Measurements from ENCODE around the gene WSCD1. TPM values are rescaled to one million over a fixed set of nuclear protein-coding genes. Genes with fewer than 3 reads are reported as not detected.

WSCD1 gene
- total and polyA plus RNA-seq, 3 experiments from 2014 or later: 0.13 to 0.35 TPM; not detected in 1

DNA sequence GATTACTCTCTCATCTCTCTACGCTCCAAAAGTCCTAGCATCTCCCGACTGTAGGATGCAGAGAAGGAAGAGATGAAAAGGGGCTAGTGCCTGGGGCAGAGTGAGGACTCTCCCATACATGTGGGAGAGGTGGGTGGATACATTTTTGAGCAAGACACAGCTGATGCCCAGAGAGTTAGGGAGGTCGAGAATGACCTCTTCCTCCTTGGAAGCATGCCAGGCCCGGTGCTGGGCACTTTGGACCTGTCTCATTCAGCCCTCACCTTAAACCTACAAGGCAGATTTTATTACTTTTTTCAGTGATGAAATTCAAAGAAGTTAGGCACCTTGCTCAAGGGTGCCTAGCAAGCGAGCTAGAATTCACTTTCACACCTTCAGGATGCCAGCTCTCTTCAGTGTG, 38.2 kb downstream of the WSCD1 start:
- no peaks in the 10 kb centered on the region for H3K9me3 ChIP-seq (ENCODE audit: low read length)
- no peak for DNase-seq
- H3K9me3 Mint-ChIP-seq: peaks cover 0 to 2% (median 2%) of the 10 kb centered on the region in 5 donors
- no peak overlapping the region for H3K27ac Mint-ChIP-seq
- ChIA-PET POLR2A (no interaction called here), CTCF (no interaction called here)
- no peaks in the 10 kb centered on the region for H3K36me3 Mint-ChIP-seq
- no peak overlapping the region for H3K27ac ChIP-seq (ENCODE audit: low read depth, low read length)
- H3K4me1 Mint-ChIP-seq: no peaks in the 10 kb centered on the region
- peaks cover 11 to 44% of the 10 kb centered on the region in 2 donors for H3K27me3 Mint-ChIP-seq
- no peaks in the 10 kb centered on the region for H3K27me3 ChIP-seq (ENCODE audit: insufficient read depth, low read length, poor library complexity, severe bottlenecking)
- no peaks in the 10 kb centered on the region for H3K4me1 ChIP-seq (ENCODE audit: insufficient read depth, low read length)
- H3K4me3 ChIP-seq (ENCODE audit: low read length): no peak overlapping the region
- no peaks in the 10 kb centered on the region for H3K36me3 ChIP-seq (ENCODE audit: insufficient read depth, low read length)
- no peak overlapping the region for H3K4me3 Mint-ChIP-seq

DNA sequence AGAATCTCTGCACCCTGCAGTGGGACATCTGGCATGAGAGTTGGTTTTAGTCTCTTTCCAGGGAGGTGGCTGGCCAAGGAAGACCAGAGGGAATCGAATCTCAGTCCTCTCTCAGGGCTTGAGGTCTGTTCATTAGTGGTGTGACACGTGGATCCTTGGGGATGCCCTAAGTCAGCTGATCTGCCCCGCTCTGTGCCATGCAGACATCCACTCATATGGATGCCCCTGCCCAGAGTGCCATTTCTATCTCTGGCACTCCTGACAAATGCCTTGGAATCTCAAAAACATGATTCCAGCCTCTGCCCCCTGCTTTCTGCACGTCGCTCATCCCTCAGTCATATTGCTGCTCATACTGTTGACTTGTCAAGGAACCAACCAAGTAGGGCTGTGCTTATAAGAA, 38.8 kb downstream of the WSCD1 start:
- Mint-ChIP-seq H3K27ac (no peak overlapping the region), H3K27me3 (peaks cover 11 to 41% of the 10 kb centered on the region in 2 donors), H3K36me3 (no peaks in the 10 kb centered on the region), H3K9me3 (peaks cover 0 to 2% (median 2%) of the 10 kb centered on the region in 5 donors), H3K4me1 (no peaks in the 10 kb centered on the region), H3K4me3 (no peak overlapping the region)
- Histone ChIP-seq H3K36me3 (ENCODE audit: insufficient read depth, low read length) (no peaks in the 10 kb centered on the region), H3K4me1 (ENCODE audit: insufficient read depth, low read length) (no peaks in the 10 kb centered on the region), H3K9me3 (ENCODE audit: low read length) (no peaks in the 10 kb centered on the region), H3K27ac (ENCODE audit: low read depth, low read length) (no peak overlapping the region), H3K27me3 (ENCODE audit: insufficient read depth, low read length, poor library complexity, severe bottlenecking) (no peaks in the 10 kb centered on the region), H3K4me3 (ENCODE audit: low read length) (no peak overlapping the region)
- no peak for DNase-seq
- ChIA-PET POLR2A (no interaction called here), CTCF (no interaction called here)

DNA sequence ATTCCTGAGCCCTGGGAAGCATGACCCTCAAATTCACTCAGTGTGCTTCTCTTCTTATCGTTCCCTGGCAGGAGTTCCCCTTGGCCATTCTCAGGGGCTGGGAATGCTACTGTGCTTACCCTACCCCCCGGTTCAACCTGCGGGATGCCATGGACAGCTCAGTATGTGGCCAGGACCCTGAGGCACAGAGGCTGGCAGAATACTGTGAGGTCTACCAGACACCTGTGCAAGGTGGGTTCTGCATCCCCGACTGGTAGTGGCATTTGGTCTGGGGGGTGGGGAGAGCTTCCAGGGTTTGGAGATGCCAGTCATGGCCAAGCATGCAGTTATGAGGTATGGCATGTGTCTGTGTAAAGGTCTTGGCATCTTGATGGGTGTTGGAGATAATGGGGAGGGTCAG, 39.4 kb downstream of the WSCD1 start:
- Histone ChIP-seq H3K27me3 (ENCODE audit: insufficient read depth, low read length, poor library complexity, severe bottlenecking) (no peaks in the 10 kb centered on the region), H3K4me1 (ENCODE audit: insufficient read depth, low read length) (no peaks in the 10 kb centered on the region), H3K27ac (ENCODE audit: low read depth, low read length) (no peak overlapping the region), H3K36me3 (ENCODE audit: insufficient read depth, low read length) (no peaks in the 10 kb centered on the region), H3K9me3 (ENCODE audit: low read length) (no peaks in the 10 kb centered on the region), H3K4me3 (ENCODE audit: low read length) (no peak overlapping the region)
- Mint-ChIP-seq H3K9me3 (peaks cover 0 to 2% (median 2%) of the 10 kb centered on the region in 5 donors), H3K27me3 (peaks cover 11 to 36% of the 10 kb centered on the region in 2 donors), H3K4me3 (no peak overlapping the region), H3K4me1 (no peaks in the 10 kb centered on the region), H3K36me3 (no peaks in the 10 kb centered on the region), H3K27ac (peak overlapping the region in 1 of 8 donors; percentile 21)
- ChIA-PET POLR2A (no interaction called here), CTCF (no interaction called here)
- DNase-seq: no peak

DNA sequence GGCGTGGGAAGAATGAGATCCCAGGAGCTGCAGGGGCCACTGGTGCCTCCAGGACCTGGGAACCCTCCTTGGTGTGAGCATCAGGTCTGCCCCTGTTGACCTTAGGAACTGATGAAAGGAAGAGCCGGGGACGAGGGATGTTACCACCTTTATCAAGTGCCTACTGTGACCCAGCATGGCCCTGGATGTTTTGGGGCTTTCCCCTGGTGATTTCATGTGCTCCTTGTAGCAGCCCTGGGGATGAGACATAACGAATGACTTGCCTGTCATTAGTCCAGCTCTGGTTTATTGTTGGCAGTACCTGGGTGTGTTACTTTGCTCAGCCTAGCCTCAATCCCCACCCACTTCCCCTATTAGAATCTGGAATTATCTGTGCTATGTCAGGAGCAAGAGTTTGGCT, 39.9 kb downstream of the WSCD1 start:
- no peaks in the 10 kb centered on the region for H3K4me1 Mint-ChIP-seq

DNA sequence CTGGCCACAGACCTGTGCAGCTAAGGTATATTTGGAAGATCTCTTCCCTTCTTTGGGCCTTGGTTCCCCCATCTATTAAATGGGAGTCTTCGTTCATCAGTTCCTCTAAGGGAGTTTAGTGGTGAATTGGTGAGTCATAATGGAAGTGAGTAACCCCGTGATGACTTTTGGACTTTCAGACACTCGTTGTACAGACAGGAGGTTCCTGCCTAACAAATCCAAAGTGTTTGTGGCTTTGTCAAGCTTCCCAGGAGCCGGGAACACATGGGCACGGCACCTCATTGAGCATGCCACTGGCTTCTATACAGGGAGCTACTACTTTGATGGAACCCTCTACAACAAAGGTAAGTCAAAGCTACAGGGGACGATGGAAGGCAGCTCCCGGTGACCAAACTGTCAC, 40.4 kb downstream of the WSCD1 start:
- Mint-ChIP-seq H3K9me3 (peaks cover 0 to 2% (median 2%) of the 10 kb centered on the region in 5 donors), H3K27ac (no peak overlapping the region), H3K4me1 (no peaks in the 10 kb centered on the region), H3K36me3 (no peaks in the 10 kb centered on the region), H3K4me3 (no peak overlapping the region), H3K27me3 (peaks cover 10 to 29% of the 10 kb centered on the region in 2 donors)
- H3K27me3 ChIP-seq (ENCODE audit: insufficient read depth, low read length, poor library complexity, severe bottlenecking): no peaks in the 10 kb centered on the region
- H3K9me3 ChIP-seq (ENCODE audit: low read length): no peaks in the 10 kb centered on the region
- H3K4me1 ChIP-seq (ENCODE audit: insufficient read depth, low read length): no peaks in the 10 kb centered on the region
- POLR2A ChIA-PET: no interaction called here
- no peaks in the 10 kb centered on the region for H3K36me3 ChIP-seq (ENCODE audit: insufficient read depth, low read length)
- DNase-seq: no peak
- no peak overlapping the region for H3K27ac ChIP-seq (ENCODE audit: low read depth, low read length)
- CTCF ChIA-PET: no interaction called here
- no peak overlapping the region for H3K4me3 ChIP-seq (ENCODE audit: low read length)

More for the DNA sequence above, 39.9 kb downstream of the WSCD1 start:
- no peaks in the 10 kb centered on the region for H3K4me1 ChIP-seq (ENCODE audit: insufficient read depth, low read length)
- Mint-ChIP-seq H3K9me3 (peaks cover 0 to 2% (median 2%) of the 10 kb centered on the region in 5 donors), H3K36me3 (no peaks in the 10 kb centered on the region), H3K27ac (no peak overlapping the region), H3K27me3 (peaks cover 10 to 34% of the 10 kb centered on the region in 2 donors), H3K4me3 (no peak overlapping the region)
- ChIA-PET POLR2A (no interaction called here), CTCF (no interaction called here)
- no peak for DNase-seq
- H3K36me3 ChIP-seq (ENCODE audit: insufficient read depth, low read length): no peaks in the 10 kb centered on the region
- H3K9me3 ChIP-seq (ENCODE audit: low read length): no peaks in the 10 kb centered on the region
- H3K27ac ChIP-seq (ENCODE audit: low read depth, low read length): no peak overlapping the region
- H3K27me3 ChIP-seq (ENCODE audit: insufficient read depth, low read length, poor library complexity, severe bottlenecking): no peaks in the 10 kb centered on the region
- H3K4me3 ChIP-seq (ENCODE audit: low read length): no peak overlapping the region

DNA sequence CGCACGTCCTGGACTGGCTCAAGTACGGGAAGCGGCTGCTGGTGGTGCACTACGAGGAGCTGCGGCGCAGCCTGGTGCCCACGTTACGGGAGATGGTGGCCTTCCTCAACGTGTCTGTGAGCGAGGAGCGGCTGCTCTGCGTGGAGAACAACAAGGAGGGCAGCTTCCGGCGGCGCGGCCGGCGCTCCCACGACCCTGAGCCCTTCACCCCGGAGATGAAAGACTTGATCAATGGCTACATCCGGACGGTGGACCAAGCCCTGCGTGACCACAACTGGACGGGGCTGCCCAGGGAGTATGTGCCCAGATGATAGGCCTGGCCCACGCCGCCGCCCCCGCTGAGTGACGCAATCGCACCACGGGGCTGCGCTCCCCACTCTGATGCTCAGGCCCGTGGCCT, 50.2 kb downstream of the WSCD1 start:
- Histone ChIP-seq H3K4me1 (ENCODE audit: insufficient read depth, low read length) (no peaks in the 10 kb centered on the region), H3K27ac (ENCODE audit: low read depth, low read length) (no peak overlapping the region), H3K27me3 (ENCODE audit: insufficient read depth, low read length, poor library complexity, severe bottlenecking) (no peaks in the 10 kb centered on the region), H3K4me3 (ENCODE audit: low read length) (no peak overlapping the region), H3K36me3 (ENCODE audit: insufficient read depth, low read length) (no peaks in the 10 kb centered on the region), H3K9me3 (ENCODE audit: low read length) (no peaks in the 10 kb centered on the region)
- ChIA-PET CTCF (no interaction called here), POLR2A (no interaction called here)
- Mint-ChIP-seq H3K27me3 (peaks cover 3 to 4% of the 10 kb centered on the region in 2 donors), H3K9me3 (peaks cover 2 to 8% (median 6%) of the 10 kb centered on the region in 5 donors), H3K27ac (no peak overlapping the region), H3K4me3 (no peak overlapping the region), H3K4me1 (no peaks in the 10 kb centered on the region), H3K36me3 (no peaks in the 10 kb centered on the region)
- DNase-seq: no peak

DNA sequence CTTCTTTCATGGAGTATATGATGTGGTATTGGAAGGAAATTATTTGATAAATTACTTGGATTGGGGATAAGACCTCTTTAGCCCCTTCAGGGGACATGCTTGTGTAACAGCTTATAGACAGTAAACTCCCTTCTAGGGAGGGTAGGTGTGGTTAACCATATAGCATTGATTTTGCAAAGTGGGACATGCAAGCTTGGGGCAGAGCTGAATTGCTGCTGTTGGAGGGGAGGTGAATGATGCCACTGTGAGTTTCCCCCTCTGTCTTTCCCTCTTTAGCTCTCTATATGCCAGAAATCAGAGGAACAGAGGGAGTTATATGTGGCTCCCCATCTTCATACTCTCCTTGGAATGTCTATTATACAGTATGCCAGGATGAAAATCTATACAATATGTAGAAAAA, 54.7 kb downstream of the WSCD1 start:
- Mint-ChIP-seq H3K9me3 (peaks cover 0 to 8% (median 6%) of the 10 kb centered on the region in 5 donors), H3K4me3 (no peak overlapping the region), H3K36me3 (no peaks in the 10 kb centered on the region), H3K4me1 (no peaks in the 10 kb centered on the region), H3K27ac (no peak overlapping the region), H3K27me3 (peaks cover 0 to 5% of the 10 kb centered on the region in 2 donors)
- no peaks in the 10 kb centered on the region for H3K36me3 ChIP-seq (ENCODE audit: insufficient read depth, low read length)
- no peaks in the 10 kb centered on the region for H3K27me3 ChIP-seq (ENCODE audit: insufficient read depth, low read length, poor library complexity, severe bottlenecking)
- no peaks in the 10 kb centered on the region for H3K4me1 ChIP-seq (ENCODE audit: insufficient read depth, low read length)
- ChIA-PET POLR2A (no interaction called here), CTCF (no interaction called here)
- no peaks in the 10 kb centered on the region for H3K9me3 ChIP-seq (ENCODE audit: low read length)
- no peak for DNase-seq
- no peak overlapping the region for H3K27ac ChIP-seq (ENCODE audit: low read depth, low read length)
- no peak overlapping the region for H3K4me3 ChIP-seq (ENCODE audit: low read length)

DNA sequence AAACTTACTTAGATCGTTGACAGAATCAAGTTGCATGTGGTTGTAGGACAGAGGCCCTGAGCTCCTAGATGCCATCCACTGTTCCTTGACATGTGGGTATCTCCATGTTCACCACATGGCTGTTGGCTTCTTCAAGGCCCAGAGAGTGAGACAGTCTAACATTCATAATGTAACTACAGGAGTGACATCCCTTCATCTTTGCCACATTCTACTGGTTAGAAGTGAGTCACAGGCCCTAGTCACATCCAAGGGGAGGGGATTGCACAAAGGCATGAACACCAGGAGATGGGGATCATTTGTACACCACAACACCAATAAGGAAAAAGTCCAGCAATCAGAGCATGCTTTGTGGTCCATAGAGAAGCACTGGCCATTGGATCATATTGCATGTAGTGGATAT, 56.6 kb downstream of the WSCD1 start:
- Histone ChIP-seq H3K4me3 (ENCODE audit: low read length) (no peak overlapping the region), H3K36me3 (ENCODE audit: insufficient read depth, low read length) (no peaks in the 10 kb centered on the region), H3K27ac (ENCODE audit: low read depth, low read length) (no peak overlapping the region), H3K27me3 (ENCODE audit: insufficient read depth, low read length, poor library complexity, severe bottlenecking) (no peaks in the 10 kb centered on the region), H3K9me3 (ENCODE audit: low read length) (no peaks in the 10 kb centered on the region), H3K4me1 (ENCODE audit: insufficient read depth, low read length) (no peaks in the 10 kb centered on the region)
- H3K4me1 Mint-ChIP-seq: no peaks in the 10 kb centered on the region
- no peaks in the 10 kb centered on the region for H3K36me3 Mint-ChIP-seq
- H3K4me3 Mint-ChIP-seq: no peak overlapping the region
- peaks cover 3 to 9% of the 10 kb centered on the region in 2 donors for H3K27me3 Mint-ChIP-seq
- ChIA-PET POLR2A (no interaction called here), CTCF (no interaction called here)
- peaks cover 2 to 8% (median 6%) of the 10 kb centered on the region in 5 donors for H3K9me3 Mint-ChIP-seq
- H3K27ac Mint-ChIP-seq: no peak overlapping the region
- no peak for DNase-seq

DNA sequence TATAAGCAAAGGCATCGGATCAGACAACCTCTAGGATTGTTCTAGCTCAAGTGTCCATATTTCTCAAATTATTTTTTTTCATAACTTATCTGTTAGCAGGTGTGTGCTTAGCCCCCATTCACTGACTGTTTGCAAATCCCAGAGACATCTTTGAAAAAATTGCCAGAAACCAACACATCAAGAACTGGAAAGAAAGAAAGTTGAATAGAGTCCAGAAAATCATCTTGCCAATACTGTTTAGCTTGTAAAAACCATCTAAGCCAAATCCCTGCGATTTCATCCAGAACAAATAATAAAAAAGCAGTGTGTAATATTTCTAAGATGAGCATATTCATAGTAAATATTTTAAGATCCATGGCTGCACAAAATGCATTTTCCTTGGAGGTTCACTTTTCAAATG, 64.5 kb downstream of the WSCD1 start:
- ChIA-PET CTCF (no interaction called here), POLR2A (no interaction called here)
- H3K27me3 ChIP-seq (ENCODE audit: insufficient read depth, low read length, poor library complexity, severe bottlenecking): no peaks in the 10 kb centered on the region
- DNase-seq: no peak
- Mint-ChIP-seq H3K27me3 (peaks cover 16 to 52% of the 10 kb centered on the region in 2 donors), H3K36me3 (no peaks in the 10 kb centered on the region), H3K4me1 (no peaks in the 10 kb centered on the region), H3K4me3 (no peak overlapping the region), H3K27ac (no peak overlapping the region), H3K9me3 (peaks cover 0 to 2% (median 0%) of the 10 kb centered on the region in 5 donors)
- no peaks in the 10 kb centered on the region for H3K36me3 ChIP-seq (ENCODE audit: insufficient read depth, low read length)
- no peaks in the 10 kb centered on the region for H3K9me3 ChIP-seq (ENCODE audit: low read length)
- no peak overlapping the region for H3K4me3 ChIP-seq (ENCODE audit: low read length)
- no peaks in the 10 kb centered on the region for H3K4me1 ChIP-seq (ENCODE audit: insufficient read depth, low read length)
- H3K27ac ChIP-seq (ENCODE audit: low read depth, low read length): no peak overlapping the region

Measured in CD8-positive, alpha-beta memory T cell (primary cell).